Ishikawa (cell line): ENCODE results near the gene RFC4.

ENCODE experiments used
- CEBPB ChIP-seq: IDR thresholded peaks from 2 replicates; pipeline ENCODE4 v1.6.1; 2012
- CREB1 ChIP-seq: IDR thresholded peaks from 2 replicates; pipeline ENCODE4 v1.6.1; 2012; ENCODE audit warnings: low read depth
- EGR1 ChIP-seq: IDR thresholded peaks from 2 replicates; pipeline ENCODE4 v1.6.1; 2012
- EP300 ChIP-seq: IDR thresholded peaks from 2 replicates; pipeline ENCODE4 v1.6.1; 2012; ENCODE audit warnings: borderline replicate concordance
- FOXM1 ChIP-seq: IDR thresholded peaks from 2 replicates; pipeline ENCODE4 v1.6.1; 2012; ENCODE audit warnings: low read depth, borderline replicate concordance
- NFIC ChIP-seq: IDR thresholded peaks from 2 replicates; pipeline ENCODE4 v1.6.1; 2012
- RAD21 ChIP-seq: IDR thresholded peaks from 2 replicates; pipeline ENCODE4 v1.6.1; 2012; ENCODE audit warnings: low read depth
- TAF1 ChIP-seq: IDR thresholded peaks from 2 replicates; pipeline ENCODE4 v1.6.1; 2012; ENCODE audit warnings: low read depth, mild to moderate bottlenecking
- TCF12 ChIP-seq: IDR thresholded peaks from 2 replicates; pipeline ENCODE4 v1.6.1; 2012; ENCODE audit warnings: low read depth
- TEAD4 ChIP-seq: IDR thresholded peaks from 2 replicates; pipeline ENCODE4 v1.6.1; 2012
- YY1 ChIP-seq: IDR thresholded peaks from 2 replicates; pipeline ENCODE4 v1.6.1; 2012; ENCODE audit warnings: low read depth
- ZBTB7A ChIP-seq: IDR thresholded peaks from 2 replicates; pipeline ENCODE4 v1.6.1; 2012; ENCODE audit warnings: low read depth
- TF ChIP-seq, protein P1 (sequence below): IDR thresholded peaks from 2 replicates; pipeline ENCODE4 v1.6.1; 2012; ENCODE audit warnings: low read depth, mild to moderate bottlenecking
- TF ChIP-seq, protein P2 (sequence below): IDR thresholded peaks from 2 replicates; pipeline ENCODE4 v1.6.1; 2012
- TF ChIP-seq, protein P3 (sequence below): IDR thresholded peaks from 2 replicates; pipeline ENCODE4 v1.6.1; 2012

The RFC4 gene

DNA sequence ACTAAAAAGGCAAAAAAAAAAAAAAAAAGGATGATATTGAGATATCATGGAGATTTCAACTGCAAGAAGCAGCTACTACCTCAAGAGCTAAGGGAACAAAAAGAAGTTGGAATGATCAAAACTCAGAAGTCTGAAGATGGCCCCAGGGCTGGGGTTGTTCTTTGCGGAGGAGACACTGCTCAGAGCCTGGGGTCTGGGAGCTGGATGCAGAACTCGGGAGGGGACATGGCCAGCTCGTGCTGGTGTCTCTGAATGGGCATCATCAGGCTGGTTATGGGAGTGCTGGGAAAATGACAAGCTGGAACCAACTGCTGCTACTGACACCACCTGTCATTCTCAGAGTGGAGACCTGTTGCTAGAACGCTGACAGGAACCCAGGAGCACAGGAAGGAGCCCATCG lies 22.1 kb upstream of the RFC4 start:
- TF ChIP-seq NFIC (no peak), ZBTB7A (no peak), RAD21 (no peak), CEBPB (no peak), CREB1 (no peak), TCF12 (no peak), EP300 (no peak), TEAD4 (no peak), TAF1 (no peak), EGR1 (no peak), FOXM1 (no peak), YY1 (no peak)
- TF ChIP-seq, protein P1, sequence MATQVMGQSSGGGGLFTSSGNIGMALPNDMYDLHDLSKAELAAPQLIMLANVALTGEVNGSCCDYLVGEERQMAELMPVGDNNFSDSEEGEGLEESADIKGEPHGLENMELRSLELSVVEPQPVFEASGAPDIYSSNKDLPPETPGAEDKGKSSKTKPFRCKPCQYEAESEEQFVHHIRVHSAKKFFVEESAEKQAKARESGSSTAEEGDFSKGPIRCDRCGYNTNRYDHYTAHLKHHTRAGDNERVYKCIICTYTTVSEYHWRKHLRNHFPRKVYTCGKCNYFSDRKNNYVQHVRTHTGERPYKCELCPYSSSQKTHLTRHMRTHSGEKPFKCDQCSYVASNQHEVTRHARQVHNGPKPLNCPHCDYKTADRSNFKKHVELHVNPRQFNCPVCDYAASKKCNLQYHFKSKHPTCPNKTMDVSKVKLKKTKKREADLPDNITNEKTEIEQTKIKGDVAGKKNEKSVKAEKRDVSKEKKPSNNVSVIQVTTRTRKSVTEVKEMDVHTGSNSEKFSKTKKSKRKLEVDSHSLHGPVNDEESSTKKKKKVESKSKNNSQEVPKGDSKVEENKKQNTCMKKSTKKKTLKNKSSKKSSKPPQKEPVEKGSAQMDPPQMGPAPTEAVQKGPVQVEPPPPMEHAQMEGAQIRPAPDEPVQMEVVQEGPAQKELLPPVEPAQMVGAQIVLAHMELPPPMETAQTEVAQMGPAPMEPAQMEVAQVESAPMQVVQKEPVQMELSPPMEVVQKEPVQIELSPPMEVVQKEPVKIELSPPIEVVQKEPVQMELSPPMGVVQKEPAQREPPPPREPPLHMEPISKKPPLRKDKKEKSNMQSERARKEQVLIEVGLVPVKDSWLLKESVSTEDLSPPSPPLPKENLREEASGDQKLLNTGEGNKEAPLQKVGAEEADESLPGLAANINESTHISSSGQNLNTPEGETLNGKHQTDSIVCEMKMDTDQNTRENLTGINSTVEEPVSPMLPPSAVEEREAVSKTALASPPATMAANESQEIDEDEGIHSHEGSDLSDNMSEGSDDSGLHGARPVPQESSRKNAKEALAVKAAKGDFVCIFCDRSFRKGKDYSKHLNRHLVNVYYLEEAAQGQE, result no peak
- TF ChIP-seq, protein P2, sequence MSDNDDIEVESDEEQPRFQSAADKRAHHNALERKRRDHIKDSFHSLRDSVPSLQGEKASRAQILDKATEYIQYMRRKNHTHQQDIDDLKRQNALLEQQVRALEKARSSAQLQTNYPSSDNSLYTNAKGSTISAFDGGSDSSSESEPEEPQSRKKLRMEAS, result no peak
- TF ChIP-seq, protein P3, sequence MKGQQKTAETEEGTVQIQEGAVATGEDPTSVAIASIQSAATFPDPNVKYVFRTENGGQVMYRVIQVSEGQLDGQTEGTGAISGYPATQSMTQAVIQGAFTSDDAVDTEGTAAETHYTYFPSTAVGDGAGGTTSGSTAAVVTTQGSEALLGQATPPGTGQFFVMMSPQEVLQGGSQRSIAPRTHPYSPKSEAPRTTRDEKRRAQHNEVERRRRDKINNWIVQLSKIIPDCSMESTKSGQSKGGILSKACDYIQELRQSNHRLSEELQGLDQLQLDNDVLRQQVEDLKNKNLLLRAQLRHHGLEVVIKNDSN, result no peak

DNA sequence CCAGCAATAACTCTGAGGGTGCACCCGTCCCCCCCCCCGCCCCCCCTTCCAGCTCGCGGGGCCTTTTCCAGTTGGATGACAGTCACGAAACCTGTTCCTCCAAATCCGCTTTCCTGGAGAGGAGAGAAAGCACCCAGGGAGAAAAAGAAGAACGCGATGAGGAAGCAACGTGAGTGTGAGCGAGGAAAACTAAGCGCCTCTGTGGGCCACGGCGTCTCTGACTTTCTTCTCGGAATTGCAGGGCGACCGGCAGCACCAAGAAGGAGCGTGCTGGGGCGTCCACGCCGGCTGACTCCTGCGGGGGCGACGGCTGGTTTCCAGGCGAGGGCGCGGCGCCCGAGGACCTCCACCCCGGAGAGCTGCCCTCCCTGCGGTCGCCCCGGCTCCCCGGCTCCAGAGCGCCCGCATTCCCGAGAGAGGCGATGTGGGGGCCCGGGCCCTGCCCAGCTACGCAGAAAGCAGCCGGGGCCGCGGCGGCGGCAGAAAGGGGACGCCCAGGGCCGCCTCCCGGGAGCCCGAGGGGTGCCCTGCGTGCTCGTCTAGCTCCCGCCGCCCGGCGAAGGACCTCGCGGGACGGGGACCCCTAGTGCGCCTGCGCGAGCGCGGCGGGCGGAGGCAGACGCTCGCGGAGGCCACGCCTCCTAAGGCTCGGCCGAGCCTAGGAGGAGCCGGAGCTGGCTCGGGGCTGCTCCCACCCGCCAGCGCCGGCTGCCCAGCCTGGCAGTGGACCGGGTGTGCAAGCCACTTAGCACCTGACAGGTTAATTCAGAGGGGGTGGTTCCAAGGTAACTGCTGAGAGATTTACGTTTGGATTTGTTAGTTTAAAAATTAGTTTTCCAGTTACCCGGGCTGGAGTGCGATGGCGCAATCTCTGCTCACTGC lies 20.9 kb upstream of the RFC4 start:
- TF ChIP-seq CREB1, result no peak
- TF ChIP-seq YY1, result no peak
- no peak for TF ChIP-seq TEAD4
- TF ChIP-seq, protein P3, result no peak
- TF ChIP-seq EP300, result no peak
- TF ChIP-seq ZBTB7A, result 0 out of 2 replicates have a peak, but pooled peaks have one; percentile 65
- no peak for TF ChIP-seq NFIC
- peak; percentile 39; the same call in 1 of the 2 replicates for TF ChIP-seq EGR1
- no peak for TF ChIP-seq FOXM1
- TF ChIP-seq, protein P2, result peak; percentile 85
- TF ChIP-seq CEBPB, result peak; percentile 97
- TF ChIP-seq, protein P1, result no peak
- TF ChIP-seq TAF1, result peak; percentile 55; the same call in 1 of the 2 replicates
- TF ChIP-seq TCF12, result peak; percentile 51; the same call in 1 of the 2 replicates
- TF ChIP-seq RAD21, result no peak

DNA sequence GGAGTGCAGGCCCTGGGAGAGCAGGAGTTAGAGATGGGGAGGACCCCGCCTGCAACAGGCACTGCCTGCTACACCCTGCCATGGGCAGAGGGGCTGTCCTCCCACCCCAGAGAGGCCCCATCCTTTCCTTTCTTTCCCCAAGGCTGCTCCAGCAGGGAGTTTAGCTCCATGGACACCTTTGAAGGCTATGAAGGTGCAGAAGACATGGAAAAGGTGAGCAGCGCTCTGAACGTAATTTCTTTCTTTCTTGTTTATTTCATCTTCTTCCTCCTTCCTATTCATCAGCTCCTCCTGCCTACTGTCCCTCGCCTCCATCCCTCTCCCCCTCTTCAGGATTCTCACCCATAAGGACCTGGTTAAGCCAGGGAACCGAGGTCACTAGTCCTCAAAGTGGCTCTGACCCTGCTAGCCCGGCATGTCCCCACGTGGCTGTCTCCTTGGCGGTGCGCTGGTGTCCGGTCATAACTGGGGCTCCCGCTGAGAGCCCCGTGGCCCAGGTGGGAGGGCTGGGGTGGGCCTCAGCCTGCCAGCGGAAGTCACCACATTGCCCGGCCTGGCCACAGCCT lies 20.2 kb upstream of the RFC4 start:
- TF ChIP-seq, protein P2, result peak; percentile 34
- TF ChIP-seq, protein P1, result no peak

DNA sequence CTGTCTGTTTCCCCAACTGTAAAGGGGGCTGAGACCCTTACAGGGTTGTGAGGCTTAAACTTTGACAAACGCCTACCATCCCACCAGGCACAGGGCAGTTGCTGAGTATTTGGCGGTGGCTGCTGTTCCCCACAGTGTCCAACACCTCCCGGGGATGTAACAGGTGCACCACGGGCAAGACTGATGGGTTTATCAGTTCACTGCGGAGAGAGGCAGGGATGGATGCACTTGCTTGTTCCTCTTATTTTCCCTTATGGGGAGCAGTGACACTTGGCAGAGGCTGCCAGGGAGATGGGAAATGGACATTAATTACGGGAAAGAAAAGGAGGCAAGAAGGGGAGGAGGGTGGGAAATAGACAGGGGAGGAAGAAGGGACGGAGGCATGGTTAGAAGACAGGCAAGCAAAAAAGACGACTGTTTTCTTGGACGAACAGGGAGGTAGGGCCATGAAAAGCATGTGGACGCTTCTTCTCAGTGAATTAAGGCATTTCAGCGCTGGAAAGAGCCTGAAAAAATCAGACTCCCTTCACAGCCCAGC lies 19.7 kb upstream of the RFC4 start:
- TF ChIP-seq CREB1, result no peak
